GM21360 (cell line): ENCODE measurements around the gene TCIRG1.

Experiments used
- ATAC-seq: cut with Tn5 transposase; IDR thresholded peaks from one replicate; pipeline ENCODE4 v1.9.1; 2021; ENCODE audit warnings: mild to moderate bottlenecking, moderate library complexity; ENCODE audit not compliant: unreplicated experiment

TCIRG1 gene

DNA sequence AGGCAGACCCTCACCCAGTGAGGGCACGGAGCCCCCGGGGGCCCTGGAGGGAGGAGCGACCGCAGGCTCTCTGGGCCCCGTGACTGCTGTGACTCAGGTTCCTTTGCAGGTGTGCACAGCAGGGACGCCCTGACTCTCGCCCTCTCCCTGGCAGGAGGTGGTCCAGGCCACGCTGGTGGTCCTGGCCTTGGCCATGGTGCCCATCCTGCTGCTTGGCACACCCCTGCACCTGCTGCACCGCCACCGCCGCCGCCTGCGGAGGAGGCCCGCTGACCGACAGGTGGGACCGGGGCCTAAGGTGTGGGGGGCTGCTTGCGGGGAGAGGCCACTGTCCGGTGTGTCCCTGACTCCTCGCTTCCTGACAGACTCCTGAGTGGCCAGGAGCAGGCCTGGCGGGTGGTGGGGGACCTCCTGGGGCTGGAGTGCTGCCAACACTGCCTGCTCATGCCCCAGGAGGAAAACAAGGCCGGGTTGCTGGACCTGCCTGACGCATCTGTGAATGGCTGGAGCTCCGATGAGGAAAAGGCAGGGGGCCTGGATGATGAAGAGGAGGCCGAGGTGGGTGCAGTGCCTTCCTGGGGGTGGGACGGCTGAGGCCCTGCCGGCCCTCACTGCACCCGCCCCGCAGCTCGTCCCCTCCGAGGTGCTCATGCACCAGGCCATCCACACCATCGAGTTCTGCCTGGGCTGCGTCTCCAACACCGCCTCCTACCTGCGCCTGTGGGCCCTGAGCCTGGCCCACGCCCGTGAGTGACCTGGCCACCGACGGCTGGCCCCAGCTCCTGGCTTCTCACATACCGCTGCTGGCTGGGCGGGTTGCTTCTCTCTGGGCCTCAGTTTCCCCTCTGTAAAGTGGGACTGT, 10.9 kb downstream of the TCIRG1 start:
- ATAC-seq: no peak

DNA sequence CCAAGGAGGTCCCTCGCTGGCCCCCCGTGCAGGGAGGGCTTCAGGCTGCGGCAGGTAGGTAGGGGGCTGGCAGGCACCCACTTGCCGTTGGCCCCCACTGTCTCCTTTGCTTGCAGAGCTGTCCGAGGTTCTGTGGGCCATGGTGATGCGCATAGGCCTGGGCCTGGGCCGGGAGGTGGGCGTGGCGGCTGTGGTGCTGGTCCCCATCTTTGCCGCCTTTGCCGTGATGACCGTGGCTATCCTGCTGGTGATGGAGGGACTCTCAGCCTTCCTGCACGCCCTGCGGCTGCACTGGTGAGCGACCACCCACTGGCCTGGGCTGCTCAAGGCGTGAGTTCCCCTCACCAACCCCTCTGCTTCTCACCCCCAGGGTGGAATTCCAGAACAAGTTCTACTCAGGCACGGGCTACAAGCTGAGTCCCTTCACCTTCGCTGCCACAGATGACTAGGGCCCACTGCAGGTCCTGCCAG, 11.6 kb downstream of the TCIRG1 start:
- no peak for ATAC-seq

DNA sequence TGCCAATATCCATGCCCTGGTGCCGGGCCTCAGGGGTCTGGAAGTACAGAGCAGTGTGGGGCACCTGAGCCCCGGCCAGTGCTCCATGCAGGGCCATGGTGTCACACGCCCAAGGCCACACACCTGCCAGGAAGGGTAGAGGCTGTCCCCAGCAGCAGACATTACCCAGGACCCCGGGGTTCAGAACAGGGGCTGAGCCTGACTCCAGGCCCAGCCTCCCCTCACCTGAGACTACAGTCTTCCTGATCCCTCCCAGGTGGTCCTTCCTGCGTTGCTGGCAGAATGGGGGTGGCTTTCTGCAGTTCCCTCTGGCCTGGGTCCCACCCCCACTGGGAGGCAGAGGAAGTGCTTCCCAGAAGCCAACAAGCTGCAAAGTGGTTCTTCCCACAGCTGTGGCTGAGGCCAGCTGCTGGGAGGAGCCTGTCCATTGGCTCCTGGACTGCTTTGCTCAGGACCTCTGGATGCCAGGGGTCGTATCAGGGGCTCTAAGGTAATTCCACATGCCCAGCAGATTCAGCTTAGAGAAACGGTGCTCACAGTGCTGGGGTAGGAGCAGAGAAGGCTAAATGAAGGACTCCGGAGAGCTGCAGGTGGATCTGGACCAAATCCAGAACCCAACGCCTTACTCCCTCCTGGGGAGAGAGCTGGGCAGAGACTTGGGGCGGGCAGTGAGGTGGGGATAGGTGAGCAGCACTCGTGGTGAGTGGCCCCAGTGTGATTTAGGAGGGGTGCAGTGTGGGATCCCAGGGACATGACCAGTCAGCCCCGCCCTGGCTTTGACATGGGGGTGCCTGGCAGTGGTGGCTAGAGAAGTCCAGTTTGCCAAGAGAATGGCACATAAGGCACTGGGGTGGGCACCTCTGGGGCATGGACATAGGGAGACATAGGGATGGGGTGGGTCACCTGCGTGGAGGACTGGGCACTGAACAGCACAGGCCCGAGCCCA, 12.6 kb downstream of the TCIRG1 start:
- no peak for ATAC-seq

DNA sequence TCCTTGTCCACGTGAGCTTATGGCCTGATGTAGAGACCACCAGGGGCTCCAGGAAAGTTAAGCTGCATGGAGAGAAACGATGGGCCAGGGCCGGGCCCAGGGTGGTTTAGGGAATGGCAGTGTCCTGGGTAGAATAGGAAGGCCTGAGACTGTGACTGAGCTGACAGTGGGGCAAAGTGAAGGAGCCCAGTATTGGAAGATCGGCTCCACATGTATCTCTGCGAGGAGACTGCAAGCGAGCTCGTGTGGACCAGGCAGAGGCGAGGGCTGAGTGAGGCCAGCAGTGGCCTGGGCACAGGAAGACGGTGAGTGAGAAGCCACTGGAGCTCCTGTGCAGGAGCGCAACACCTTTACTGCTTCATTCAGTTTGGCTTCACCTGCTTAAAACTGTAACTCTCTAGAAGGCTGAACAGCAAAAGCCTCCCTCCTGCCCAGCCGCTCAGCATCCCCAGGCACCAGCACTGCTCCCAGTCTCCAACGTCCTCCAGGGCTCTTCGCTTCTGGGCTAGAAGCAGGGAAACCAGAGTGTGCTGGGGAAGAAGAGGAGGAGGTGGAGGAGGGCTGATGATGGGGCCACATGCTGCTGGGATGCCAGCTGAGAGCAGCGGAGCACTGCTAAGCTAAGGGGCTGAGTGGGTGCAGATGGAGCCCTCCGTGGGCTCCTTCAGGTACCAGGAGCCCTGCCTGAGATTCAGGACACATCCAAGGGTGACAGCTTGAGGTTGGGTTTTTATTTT, 13.5 kb downstream of the TCIRG1 start:
- no peak for ATAC-seq

- ATAC-seq: no peak
Observed at GRCh38 chr11:68053117-68053516, 14.3 kb downstream of the TCIRG1 start.

- no peak for ATAC-seq
Observed at GRCh38 chr11:68053981-68054812, 15.4 kb downstream of the TCIRG1 start.

DNA sequence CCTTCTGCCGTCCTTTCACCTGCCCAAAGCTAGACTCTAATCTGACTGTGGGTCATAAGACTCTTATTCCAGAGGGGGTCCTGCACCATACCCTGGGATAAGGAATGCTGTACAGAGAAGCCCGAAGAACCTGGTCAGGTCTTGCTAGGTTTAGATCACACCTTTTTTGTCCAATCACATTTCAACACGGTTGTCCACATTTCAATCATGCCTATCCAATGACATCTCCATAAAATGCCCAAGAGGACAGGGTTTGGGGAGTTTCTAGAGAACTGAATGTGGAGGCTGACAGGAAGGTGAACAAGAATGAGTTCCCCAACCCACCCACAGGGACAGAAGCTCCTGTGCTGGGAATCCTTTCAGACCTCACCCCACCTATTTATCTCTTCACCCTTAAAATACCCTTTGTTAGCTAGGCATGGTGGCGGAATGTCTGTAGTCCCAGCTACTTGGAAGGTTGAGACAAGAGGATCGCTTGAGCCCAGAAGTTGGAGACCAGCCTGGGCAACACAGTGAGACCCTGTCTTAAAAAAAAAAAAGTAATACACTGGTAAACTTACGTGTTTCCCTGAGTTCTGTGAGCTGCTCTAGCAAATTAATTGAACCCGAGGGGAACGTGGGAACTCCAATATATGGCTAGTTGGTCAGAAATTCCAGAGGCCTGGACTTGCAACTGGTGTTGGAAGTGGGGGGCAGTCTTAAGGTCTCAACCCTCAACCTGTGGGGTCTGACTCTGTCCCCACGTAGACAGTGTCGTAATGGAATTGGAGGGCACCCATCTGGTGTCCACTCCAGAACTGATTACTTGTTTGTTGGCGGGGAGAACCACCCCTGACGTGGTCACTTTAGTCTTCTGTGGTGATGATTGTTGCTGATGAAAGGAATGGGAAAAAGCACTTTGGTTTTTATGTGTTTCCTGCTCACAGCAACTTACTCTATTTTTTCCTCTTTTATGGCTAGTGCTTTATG, 17.8 kb downstream of the TCIRG1 start:
- no peak for ATAC-seq

DNA sequence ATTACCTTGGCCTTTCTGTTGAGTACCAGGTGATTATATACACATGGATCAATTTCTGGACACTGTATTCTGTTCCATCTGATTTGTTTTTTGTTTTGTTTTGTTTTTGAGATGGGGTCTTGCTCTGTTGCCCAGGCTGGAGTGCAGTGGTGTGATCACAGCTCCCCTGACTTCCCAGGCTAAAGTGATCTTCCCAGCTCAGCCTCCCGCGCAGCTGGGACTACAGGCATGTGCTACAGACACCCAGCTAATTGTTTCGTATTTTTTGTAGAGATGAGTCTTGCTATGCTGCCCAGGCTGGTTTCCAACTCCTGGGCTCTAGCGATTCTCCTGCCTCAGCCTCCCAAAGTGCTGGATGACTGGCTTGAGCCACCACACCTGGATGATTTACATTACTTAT, 19.0 kb downstream of the TCIRG1 start:
- ATAC-seq: no peak

DNA sequence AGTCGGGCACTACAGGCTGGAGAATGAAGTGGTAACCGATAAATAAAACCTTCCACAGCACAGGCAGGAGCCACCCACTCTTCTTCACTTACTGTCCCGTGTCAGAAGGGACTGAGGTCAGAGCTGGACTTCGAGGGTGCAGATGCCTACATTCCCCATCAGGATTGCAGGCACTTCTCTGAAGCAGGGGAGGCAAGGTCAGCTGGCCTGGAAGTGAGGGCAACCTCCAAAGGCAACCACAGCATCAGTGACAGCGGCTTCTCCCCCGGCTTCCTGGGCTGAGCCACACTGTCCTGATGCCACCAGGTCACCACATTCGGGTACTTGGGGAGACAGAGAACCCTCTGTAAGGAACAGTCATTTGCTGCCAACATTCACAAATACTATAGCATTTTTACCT, 22.7 kb downstream of the TCIRG1 start:
- no peak for ATAC-seq

DNA sequence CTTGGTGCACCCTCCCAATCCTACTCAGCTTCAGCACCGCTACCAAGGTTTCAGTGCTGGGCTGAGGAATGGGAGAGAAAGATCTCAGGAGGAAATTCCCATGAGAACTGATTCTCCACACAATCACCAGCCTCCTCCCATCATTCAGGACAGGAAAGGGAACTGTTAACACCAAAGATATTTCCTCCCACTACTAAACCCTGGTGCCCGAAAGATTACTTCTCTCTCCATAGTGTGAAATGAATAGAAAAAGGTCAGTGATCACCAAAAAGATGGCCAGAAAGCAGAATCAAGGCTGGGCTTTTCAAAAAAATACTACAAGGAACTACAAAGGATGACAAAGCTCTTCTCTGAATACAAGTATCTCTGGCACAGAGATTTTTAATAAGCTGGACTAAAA, 26.1 kb downstream of the TCIRG1 start:
- no peak for ATAC-seq

GRCh38 chr11:68065841-68066240, 27.0 kb downstream of the TCIRG1 start:
- ATAC-seq: no peak

DNA sequence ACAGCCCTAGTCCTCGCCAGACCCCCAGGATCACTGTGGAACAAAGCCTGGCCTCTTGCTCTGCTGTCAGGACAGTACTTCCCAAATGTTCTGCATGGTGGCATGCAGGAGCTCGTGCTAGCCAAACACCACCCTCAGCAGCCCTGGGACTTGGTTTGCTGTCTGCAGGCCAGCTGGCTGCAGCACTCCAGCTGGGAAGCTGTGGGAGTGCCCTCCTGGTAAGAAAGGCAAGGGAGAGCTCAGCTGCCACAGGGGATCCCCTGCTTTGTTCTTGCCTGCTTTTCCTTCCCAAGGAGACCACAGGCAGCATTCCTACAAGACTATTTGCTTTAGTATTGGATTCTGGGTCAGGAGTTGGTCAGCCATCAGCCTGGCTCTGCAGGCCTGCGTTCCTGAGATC, 27.9 kb downstream of the TCIRG1 start:
- no peak for ATAC-seq

DNA sequence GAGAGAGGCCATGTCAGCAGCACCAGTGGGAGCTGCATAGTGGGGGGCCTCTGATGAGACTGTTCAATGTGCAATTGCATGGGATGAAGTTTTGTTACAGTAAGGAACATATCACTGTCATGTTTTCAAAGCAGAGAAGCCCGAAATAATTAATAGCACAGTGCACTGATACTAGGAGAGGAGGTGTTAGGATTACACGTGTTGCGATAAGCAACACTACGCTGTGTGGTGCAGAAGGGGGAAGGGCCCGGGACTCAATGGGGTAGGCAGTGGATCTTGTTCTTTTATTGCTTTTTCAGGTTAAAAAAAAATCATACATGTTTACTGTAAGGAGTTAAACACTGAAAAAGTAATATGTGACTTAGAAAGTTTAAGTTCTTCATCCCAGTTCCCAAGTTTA, 29.2 kb downstream of the TCIRG1 start:
- ATAC-seq: no peak

GRCh38 chr11:68071281-68072048, 32.6 kb downstream of the TCIRG1 start:
- ATAC-seq: no peak

DNA sequence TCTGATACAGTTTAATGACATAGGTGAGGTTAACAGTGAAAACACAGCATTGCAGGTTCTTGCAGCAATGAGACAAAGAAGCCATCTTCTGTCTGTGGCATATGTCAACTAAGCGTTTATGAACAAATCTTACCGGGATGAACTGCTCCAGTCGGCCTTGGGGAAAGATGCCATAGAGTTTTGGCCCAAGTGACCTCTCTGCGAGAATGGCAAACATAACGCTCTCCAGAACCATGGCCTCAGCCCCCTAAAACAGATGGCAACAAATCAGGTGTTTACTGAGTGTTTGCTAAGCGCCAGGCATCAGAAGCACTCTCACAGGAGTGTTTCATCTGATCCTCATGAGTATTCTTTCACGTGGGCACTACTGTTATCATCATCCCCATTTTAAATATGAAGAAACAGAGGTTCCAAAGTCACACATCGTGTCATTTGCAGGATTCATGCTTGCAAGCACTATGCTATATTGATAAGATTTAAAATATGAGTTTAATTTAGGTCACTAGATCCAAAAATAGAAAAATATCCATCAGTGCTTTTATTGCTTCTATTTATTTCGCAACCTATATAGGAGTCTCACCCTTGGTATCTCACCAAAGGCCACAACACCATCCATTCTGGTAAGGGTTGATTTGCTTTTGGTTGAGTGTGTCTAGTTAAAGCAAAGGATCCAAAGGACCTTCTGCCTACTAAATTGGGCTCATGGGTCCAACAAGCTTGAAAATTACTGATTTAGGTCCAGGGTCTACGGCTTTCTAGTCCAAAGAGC, 35.9 kb downstream of the TCIRG1 start:
- no peak for ATAC-seq

- ATAC-seq: no peak
Observed at GRCh38 chr11:68076371-68077042, 37.7 kb downstream of the TCIRG1 start.
